IMR-90 (cell line): ENCODE measurements around the gene SH3TC1. TPM values are rescaled to one million over a fixed set of nuclear protein-coding genes. Genes with fewer than 3 reads are reported as not detected.

Source experiments
- ATAC-seq: fragments of 200-7000 bp; cut with Tn5 transposase; 2 replicates; pipeline ENCODE4 v1.9.1; 2020; ENCODE audit warnings: low read depth, mild to moderate bottlenecking, moderate library complexity
- BruUV-seq: library from RNA; stranded (reverse); fragments of 400-500 nt; replicated peaks from 2 replicates; lab custom pipeline; 2021; lab: Mats Ljungman, UMichigan
- CTCF ChIA-PET: fragments of 300-600 bp; formaldehyde crosslinking; extraction: SDS; loops from one replicate; lab custom pipeline; 2021; ENCODE audit warnings: antibody characterized with exemption; lab: Yijun Ruan, JAX
- POLR2A ChIA-PET: fragments of 300-600 bp; sonication (Branson Sonifier 250); formaldehyde crosslinking; loops from one replicate; lab custom pipeline; 2022; ENCODE audit warnings: antibody characterized with exemption; ENCODE audit not compliant: unreplicated experiment; lab: Charles Lee
- DNase-seq: peaks from one replicate; pipeline ENCODE4 v3.0.0; 2013
- H2AFZ ChIP-seq: replicated peaks from 2 replicates; pipeline ENCODE3; 2013; ENCODE audit warnings: low read length, mild to moderate bottlenecking; ENCODE audit not compliant: poor library complexity
- H2AK5ac ChIP-seq: 2 replicates; pipeline ENCODE4 v1.6.1; 2013; ENCODE audit warnings: low read depth, low read length, inconsistent platforms
- H2AK9ac ChIP-seq: replicated peaks from 2 replicates; pipeline ENCODE3; 2013; ENCODE audit warnings: mild to moderate bottlenecking, low read depth, low read length, moderate library complexity; ENCODE audit not compliant: poor library complexity
- H2BK120ac ChIP-seq: 2 replicates; pipeline ENCODE4 v1.6.1; 2013; ENCODE audit warnings: low read depth, low read length, inconsistent platforms
- H2BK15ac ChIP-seq: 3 replicates; pipeline ENCODE4 v1.6.1; 2013; ENCODE audit warnings: low read depth, low read length, inconsistent platforms
- H2BK20ac ChIP-seq: 2 replicates; pipeline ENCODE4 v1.6.1; 2013; ENCODE audit warnings: low read depth, mild to moderate bottlenecking, inconsistent platforms, low read length, moderate library complexity
- H2BK5ac ChIP-seq: 2 replicates; pipeline ENCODE4 v1.6.1; 2013; ENCODE audit warnings: mild to moderate bottlenecking, low read depth, low read length, inconsistent platforms; ENCODE audit not compliant: poor library complexity, severe bottlenecking
- H3K14ac ChIP-seq: replicated peaks from 2 replicates; pipeline ENCODE4 v1.6.1; 2013; ENCODE audit warnings: low read depth, low read length, inconsistent platforms
- H3K18ac ChIP-seq: 2 replicates; pipeline ENCODE4 v1.6.1; 2013; ENCODE audit warnings: low read depth, low read length, control low read depth
- H3K23ac ChIP-seq: 2 replicates; pipeline ENCODE4 v1.6.1; 2013; ENCODE audit warnings: low read depth, low read length, inconsistent platforms
- H3K27ac ChIP-seq: 2 replicates; pipeline ENCODE4 v1.5.1; 2013; ENCODE audit warnings: mild to moderate bottlenecking, control low read depth, low read length; ENCODE audit not compliant: insufficient read depth
- H3K27me3 ChIP-seq: 2 replicates; pipeline ENCODE4 v1.6.1; 2013; ENCODE audit warnings: low read length; ENCODE audit not compliant: control insufficient read depth, insufficient read depth
- H3K36me3 ChIP-seq: 2 replicates; pipeline ENCODE4 v1.6.1; 2013; ENCODE audit warnings: low read length, mixed read lengths; ENCODE audit not compliant: control insufficient read depth, insufficient read depth
- H3K4ac ChIP-seq: 2 replicates; pipeline ENCODE4 v1.6.1; 2013; ENCODE audit warnings: low read depth, low read length, inconsistent platforms
- H3K4me1 ChIP-seq: 2 replicates; pipeline ENCODE4 v1.6.1; 2013; ENCODE audit warnings: low read length, mixed read lengths; ENCODE audit not compliant: control insufficient read depth, insufficient read depth
- H3K4me2 ChIP-seq: 2 replicates; pipeline ENCODE4 v1.6.1; 2013; ENCODE audit warnings: low read depth, mild to moderate bottlenecking, control low read depth, low read length, moderate library complexity
- H3K4me3 ChIP-seq: 2 replicates; pipeline ENCODE4 v1.5.1; 2013; ENCODE audit warnings: low read depth, mild to moderate bottlenecking, control low read depth, low read length, moderate library complexity; ENCODE audit not compliant: insufficient read depth
- H3K56ac ChIP-seq: 2 replicates; pipeline ENCODE4 v1.6.1; 2013; ENCODE audit warnings: low read length, inconsistent platforms; ENCODE audit not compliant: insufficient read depth; ENCODE audit errors: extremely low read depth
- H3K79me1 ChIP-seq, 2 experiments: 2 replicates each; pipeline ENCODE4 v1.6.1; 2013; ENCODE audit warnings: low read length in 2 of 2, inconsistent platforms in 1 of 2, low read depth in 1 of 2
- H3K9ac ChIP-seq: 2 replicates; pipeline ENCODE4 v1.6.1; 2013; ENCODE audit warnings: low read depth, low read length, control low read depth
- H3K9me1 ChIP-seq: 2 replicates; pipeline ENCODE4 v1.6.1; 2013; ENCODE audit warnings: low read length, inconsistent platforms; ENCODE audit not compliant: insufficient read depth
- H3K9me3 ChIP-seq: 2 replicates; pipeline ENCODE4 v1.6.1; 2013; ENCODE audit warnings: low read length; ENCODE audit not compliant: control insufficient read depth, insufficient read depth
- H4K20me1 ChIP-seq: 2 replicates; pipeline ENCODE4 v1.6.1; 2013; ENCODE audit warnings: low read length, inconsistent platforms; ENCODE audit not compliant: insufficient read depth
- H4K5ac ChIP-seq: 2 replicates; pipeline ENCODE4 v1.6.1; 2013; ENCODE audit warnings: mild to moderate bottlenecking, low read depth, low read length, control low read depth
- H4K8ac ChIP-seq, 2 experiments: 2 replicates each; pipeline ENCODE4 v1.6.1; 2013; ENCODE audit warnings: low read depth in 2 of 2, low read length in 2 of 2, control low read depth in 1 of 2, inconsistent platforms in 1 of 2
- H4K91ac ChIP-seq: 2 replicates; pipeline ENCODE4 v1.6.1; 2013; ENCODE audit warnings: low read depth, low read length, inconsistent platforms; ENCODE audit not compliant: insufficient read depth
- BHLHE40 ChIP-seq: fragments of 150-350 bp; IDR thresholded peaks from 2 replicates; pipeline ENCODE4 v1.6.1; 2016; ENCODE audit warnings: mild to moderate bottlenecking, low read depth, low read length
- CEBPB ChIP-seq: IDR thresholded peaks from 2 replicates; pipeline ENCODE4 v1.6.1; 2012; ENCODE audit warnings: low read depth, low read length, improper control_type of control experiment
- CHD1 ChIP-seq: IDR thresholded peaks from 2 replicates; pipeline ENCODE4 v1.6.1; 2012; ENCODE audit warnings: low read depth, low read length, improper control_type of control experiment
- NFE2L2 ChIP-seq: fragments of 150-350 bp; IDR thresholded peaks from 2 replicates; pipeline ENCODE4 v1.6.1; 2016; ENCODE audit warnings: low read depth, mild to moderate bottlenecking, low read length
- SMC3 ChIP-seq: fragments of 150-350 bp; IDR thresholded peaks from 2 replicates; pipeline ENCODE4 v1.6.1; 2016; ENCODE audit warnings: low read depth, mild to moderate bottlenecking, antibody characterized with exemption, low read length, moderate library complexity
- WGBS, 2 experiments: methylation state at CpG; one replicate each; pipeline versions ENCODE4 v1.1.5 to v1.1.7; 2013; ENCODE audit warnings: missing lambda C conversion rate in 2 of 2; ENCODE audit not compliant: insufficient read length in 1 of 2; ENCODE audit errors: extremely low coverage in 2 of 2; 5-methylcytosine and 5-hydroxymethylcytosine counted together
- dilution Hi-C: fragments of 300-500 bp; cut with HindIII; formaldehyde crosslinking; loops from one replicate; pipeline ENCODE4 v1.14.3; 2018; ENCODE audit warnings: low sequenced_read_pairs; ENCODE audit not compliant: unreplicated experiment
- in situ Hi-C: fragments of 300-500 bp; cut with MboI; formaldehyde crosslinking; loops from 3 replicates; pipeline ENCODE4 v1.14.3; 2019; ENCODE audit warnings: low sequenced_read_pairs, inconsistent platforms, mixed read lengths
- intact Hi-C: fragments of 100-400 bp; cut with micrococcal nuclease; formaldehyde crosslinking; loops from 2 replicates; pipeline ENCODE4 v1.10.0; 2022
- polyA plus RNA-seq, 3 experiments: library from polyadenylated mRNA; depleted of rRNA; stranded (reverse); fragments of >200 nt; gene quantifications; 2 replicates each; pipeline ENCODE4 v1.2.3, GENCODE V29; 2012; ENCODE audit warnings: low replicate concordance in 1 of 3
- total RNA-seq: library from RNA; depleted of rRNA; stranded (reverse); fragments of >200 nt; gene quantifications from 2 replicates; pipeline ENCODE4 v1.2.3, GENCODE V29; 2012
- TF ChIP-seq, protein P1 (sequence below): fragments of 150-350 bp; IDR thresholded peaks from 2 replicates; pipeline ENCODE4 v1.6.1; 2017; ENCODE audit warnings: mild to moderate bottlenecking, antibody characterized with exemption, low read length, low read depth

SH3TC1 gene
- total and polyA plus RNA-seq, 2 of the 4 experiments (the other 2 are of a cell fraction): 1.6 to 2.2 TPM

DNA sequence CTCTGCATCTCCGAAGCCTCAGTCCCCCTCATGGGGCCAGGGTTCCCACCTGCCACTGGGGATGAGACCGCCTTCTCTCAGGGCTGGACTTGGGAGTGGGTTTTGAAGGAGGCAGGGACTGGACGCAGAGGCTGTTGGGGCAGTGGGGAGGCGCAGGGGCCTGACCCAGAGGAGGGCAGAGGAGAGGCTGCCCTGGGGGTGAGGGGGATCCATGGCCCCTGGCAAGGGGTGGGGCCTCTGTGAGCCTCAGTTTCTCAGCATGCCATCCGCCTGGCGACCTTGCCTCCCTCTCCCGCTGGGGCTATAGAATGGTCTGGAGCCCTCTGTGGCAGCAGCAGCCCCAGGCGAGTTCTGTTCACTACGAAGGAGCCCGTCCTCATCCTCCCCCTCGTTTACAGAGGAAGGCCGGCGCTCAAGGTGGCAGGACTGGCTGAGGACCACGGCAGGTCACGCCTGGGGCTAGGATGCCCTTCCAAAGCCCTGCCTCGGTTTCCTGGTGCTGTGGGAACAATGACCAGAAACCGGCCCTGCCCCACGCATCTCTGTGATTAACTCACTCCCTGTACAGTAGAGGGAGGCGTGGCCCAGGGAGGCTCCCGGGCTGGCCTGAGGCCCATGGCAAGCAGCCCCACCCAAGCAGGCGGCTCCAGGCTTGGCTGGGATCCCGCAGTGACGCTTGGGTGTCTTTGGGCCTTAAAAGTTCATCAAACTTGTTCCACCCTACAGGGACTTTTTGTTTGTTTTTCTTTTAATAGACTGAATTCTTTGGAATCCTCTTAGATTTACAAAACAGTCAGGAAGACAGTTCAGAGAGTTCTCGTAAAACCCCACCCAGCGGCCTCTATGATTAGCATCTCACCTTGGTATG is 16.0 kb upstream of the SH3TC1 start:
- ChIA-PET POLR2A (no interaction called here), CTCF (no interaction called here)
- peak overlapping the region; percentile 92 for H2AK9ac ChIP-seq
- H3K4me1 ChIP-seq: peaks cover 9% of the 10 kb centered on the region
- H3K4ac ChIP-seq: peak overlapping the region; percentile 90
- no peaks in the 10 kb centered on the region for H3K36me3 ChIP-seq
- H4K5ac ChIP-seq: no peak overlapping the region
- H2BK20ac ChIP-seq: peak overlapping the region; percentile 72; the same call in 1 of the 2 replicates
- 100% methylated on average over 2 of the region's 25 CpGs; no CpG with 5 or more reads in 1 of the 2 experiments for WGBS, 2 experiments
- H3K4me2 ChIP-seq: no peak overlapping the region
- no peak overlapping the region for H2BK5ac ChIP-seq
- peak overlapping the region; percentile 65 for H2AK5ac ChIP-seq
- peak; percentile 85 for ATAC-seq
- dilution Hi-C loops (no loop called here), in situ Hi-C loops (no loop called here), intact Hi-C loops (no loop called here)
- H4K8ac ChIP-seq: no peak overlapping the region
- H3K9me3 ChIP-seq: no peaks in the 10 kb centered on the region
- no peak overlapping the region for H3K14ac ChIP-seq
- DNase-seq: peak; percentile 70
- H3K9ac ChIP-seq: no peak overlapping the region
- H3K56ac ChIP-seq: no peak overlapping the region
- H3K4me3 ChIP-seq: no peak overlapping the region
- H4K20me1 ChIP-seq: no peaks in the 10 kb centered on the region
- no peaks in the 10 kb centered on the region for H3K79me1 ChIP-seq
- no TSS peak for BruUV-seq
- TF ChIP-seq, protein P1, sequence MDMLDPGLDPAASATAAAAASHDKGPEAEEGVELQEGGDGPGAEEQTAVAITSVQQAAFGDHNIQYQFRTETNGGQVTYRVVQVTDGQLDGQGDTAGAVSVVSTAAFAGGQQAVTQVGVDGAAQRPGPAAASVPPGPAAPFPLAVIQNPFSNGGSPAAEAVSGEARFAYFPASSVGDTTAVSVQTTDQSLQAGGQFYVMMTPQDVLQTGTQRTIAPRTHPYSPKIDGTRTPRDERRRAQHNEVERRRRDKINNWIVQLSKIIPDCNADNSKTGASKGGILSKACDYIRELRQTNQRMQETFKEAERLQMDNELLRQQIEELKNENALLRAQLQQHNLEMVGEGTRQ: no peak
- TF ChIP-seq NFE2L2 (no peak), CEBPB (no peak), CHD1 (no peak), SMC3 (no peak), BHLHE40 (no peak)
- H3K27ac ChIP-seq: no peak overlapping the region
- peak overlapping the region; percentile 84 for H4K91ac ChIP-seq
- peak overlapping the region; percentile 83 for H2BK120ac ChIP-seq
- peak overlapping the region; percentile 76 for H2AFZ ChIP-seq
- no peak overlapping the region for H3K18ac ChIP-seq
- H3K23ac ChIP-seq: no peak overlapping the region
- H2BK15ac ChIP-seq: no peak overlapping the region
- H3K9me1 ChIP-seq: peaks cover 16% of the 10 kb centered on the region
- H3K27me3 ChIP-seq: peaks cover 13% of the 10 kb centered on the region; the same call in 1 of the 2 replicates
